Hematopoietic multipotent progenitor cell treated with erythropoietin and hydrocortisone succinate and interleukin-3 and kit ligand, for 17 days (in vitro differentiated cells): Measurements from ENCODE around the gene HMGN4.

Experiments used
- DNase-seq: peaks from one replicate; pipeline ENCODE4 v3.0.0-alpha.2; 2015; ENCODE audit warnings: low spot score

Gene HMGN4

DNA sequence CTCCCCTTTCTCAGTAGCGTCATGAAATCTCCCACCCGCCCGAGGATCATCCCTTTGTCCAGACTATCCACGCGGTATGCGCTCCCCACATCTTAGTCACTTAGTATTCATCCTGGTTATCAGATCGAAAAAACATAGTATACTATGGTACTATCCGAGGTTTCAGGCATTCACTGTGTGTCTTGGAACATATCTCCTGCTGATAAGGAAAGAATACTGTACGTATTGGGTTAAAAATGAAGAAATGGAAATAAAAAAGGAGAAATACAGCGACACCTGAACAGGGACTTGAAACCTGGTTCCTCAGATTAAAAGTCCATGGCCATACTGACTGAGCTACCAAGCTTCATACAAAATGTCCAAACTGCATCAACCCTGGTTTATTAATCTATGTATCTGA is 14.0 kb downstream of the HMGN4 start:
- DNase-seq: no peak

DNA sequence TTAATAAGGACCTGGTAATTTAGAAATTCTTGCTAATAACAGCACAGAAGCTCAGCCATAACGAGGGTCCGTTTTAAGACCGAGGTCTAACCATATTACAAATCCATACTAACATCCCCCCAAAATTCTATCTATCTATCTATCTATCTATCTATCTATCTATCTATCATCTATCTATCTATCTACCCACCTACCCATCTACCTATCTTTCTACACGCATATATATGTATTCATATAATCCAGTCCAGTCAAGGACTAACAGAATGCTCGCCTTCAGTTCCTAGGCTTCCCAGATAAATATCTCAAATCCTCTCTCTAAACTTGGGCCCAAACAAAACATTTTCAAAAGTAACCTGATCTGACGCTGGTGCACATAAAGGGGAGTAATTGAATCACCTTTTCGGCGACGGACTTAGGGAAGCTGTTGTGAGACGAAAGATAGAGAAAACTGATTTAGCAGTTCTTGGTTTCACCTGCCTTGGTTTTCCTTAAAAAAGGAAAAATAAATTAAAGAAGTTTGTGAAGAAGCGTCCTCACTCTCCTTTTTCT is 14.5 kb downstream of the HMGN4 start:
- no peak for DNase-seq

DNA sequence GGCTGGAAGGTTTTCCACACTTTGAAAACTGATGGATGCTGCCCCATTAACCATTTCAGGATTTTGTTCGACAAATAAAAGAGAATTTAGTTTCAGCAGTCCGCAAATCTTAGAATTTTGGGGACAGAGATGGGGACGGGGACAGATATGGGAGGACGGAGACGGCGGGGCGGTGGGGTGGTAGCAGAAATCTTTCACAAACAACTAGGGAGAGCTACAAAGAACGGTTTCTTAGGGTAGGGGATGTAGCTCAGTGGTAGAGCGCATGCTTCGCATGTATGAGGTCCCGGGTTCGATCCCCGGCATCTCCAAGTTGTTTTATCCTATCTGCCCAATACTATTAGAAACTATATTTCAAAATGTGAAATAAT is 15.1 kb downstream of the HMGN4 start:
- DNase-seq: peak; percentile 93

DNA sequence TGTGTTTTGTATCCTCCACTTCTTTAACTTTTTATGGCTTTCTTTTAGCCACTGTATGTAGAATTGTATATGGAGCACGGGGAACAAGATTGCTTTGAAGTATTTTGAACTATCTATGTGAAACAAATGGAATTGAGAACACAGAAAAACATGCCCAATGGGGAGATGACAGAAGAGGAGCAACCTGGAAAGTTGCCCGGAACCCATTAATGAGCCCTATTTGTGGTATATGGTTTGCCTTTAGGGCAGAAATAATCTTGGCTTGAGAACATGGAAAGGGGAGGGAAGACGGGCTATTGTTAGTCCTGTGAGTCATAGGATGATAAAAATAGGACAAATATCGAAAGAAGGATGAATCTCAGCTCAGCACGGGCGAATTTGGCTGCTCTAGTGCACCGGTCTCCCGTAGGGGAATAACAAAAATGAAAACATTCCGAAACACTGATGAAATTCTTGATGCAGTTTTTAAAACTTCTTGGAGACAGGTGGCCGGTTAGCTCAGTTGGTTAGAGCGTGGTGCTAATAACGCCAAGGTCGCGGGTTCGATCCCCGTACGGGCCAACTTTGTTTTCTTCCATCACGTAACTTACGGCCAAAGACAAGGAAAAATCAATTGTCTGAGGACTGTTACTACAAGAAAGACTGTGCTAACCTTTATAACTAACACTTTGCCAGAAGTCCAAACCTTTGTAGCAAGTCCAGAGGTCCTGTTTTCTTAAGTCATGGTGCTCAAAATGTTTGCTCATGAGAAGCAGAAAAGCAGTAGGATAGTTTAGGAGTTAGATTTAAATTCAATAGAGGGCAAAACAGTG is 15.7 kb downstream of the HMGN4 start:
- DNase-seq: peak; percentile 94

DNA sequence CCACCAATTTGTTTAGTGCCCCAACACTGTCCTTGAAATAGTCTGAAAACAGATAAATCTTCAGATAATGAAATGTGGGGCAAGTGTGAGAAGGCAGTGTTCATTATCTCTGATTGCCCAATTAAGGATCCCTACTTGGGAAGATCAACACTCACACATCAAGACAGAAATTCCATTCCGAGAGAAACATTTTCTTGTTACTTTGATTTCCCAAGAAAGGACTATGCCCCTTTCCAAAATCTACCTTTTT is 16.2 kb downstream of the HMGN4 start:
- DNase-seq: no peak

DNA sequence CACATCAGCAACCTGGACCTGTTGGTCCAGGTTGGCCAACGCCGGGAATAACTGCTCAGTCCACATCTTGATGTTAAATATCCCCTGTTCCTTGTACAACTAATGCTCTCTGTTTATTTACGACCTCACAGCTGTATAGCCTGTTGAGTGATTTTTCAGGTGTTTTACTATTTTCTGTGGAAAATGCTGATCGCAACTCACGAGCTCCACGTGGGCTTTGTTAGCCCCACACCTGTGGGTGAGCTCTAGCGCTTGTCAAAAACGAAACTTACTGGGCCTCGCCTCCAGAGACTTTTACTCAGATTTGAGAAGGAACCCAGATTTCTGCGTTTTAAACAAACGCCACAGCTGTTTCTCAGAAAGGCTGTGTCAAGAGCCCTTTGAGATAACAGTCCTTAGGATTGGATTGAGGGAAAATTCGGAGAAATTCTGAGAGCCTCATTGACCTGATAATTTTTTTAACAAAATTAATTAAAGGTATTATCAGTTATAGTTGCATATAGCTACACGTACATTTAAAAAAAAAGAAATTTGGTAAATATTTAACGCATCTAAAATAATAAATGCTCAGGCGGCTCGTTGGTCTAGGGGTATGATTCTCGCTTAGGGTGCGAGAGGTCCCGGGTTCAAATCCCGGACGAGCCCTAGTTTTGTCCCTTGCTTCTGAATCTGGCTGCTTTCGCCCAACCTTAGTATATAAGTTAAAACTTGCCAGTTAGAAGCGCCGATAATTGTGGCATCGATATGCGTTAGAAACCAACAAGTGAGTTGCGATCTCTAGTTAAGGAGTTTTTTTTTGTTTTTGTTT is 16.7 kb downstream of the HMGN4 start:
- peak; percentile 86 for DNase-seq

DNA sequence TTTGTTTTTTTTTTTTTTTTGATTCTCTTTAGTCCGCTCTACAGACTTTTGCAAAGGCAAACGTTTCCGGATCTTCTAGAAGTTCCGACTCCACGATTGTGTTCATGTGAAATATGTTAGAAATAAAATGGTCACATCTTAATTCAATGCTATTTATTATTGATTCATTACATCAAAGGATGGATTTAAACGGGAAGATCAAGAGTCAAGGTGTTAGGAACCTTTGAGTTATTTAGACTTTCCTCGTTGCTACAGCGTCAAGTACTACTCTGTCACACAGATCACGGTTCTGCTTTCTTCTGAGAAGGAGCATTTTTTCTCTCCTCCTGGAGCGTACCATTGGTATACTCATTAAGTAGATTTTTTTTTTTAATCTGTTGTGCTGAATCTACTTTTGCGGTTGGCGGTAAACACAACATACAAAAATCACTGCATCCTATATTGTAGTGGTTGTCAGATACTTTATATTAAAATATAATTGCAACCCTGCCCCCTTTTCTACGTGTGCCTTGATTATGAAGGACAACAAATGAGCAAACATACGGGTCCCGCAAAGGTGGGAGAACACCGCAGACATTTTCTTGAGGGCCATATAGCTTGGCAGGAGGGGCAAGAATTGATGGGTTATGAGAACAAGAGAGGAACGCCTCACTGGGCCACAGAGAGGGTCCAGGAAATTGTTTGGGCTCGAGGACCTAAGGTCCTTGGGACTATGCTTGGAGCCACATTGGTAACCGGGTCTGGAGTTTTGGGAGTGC is 17.5 kb downstream of the HMGN4 start:
- DNase-seq: no peak

DNA sequence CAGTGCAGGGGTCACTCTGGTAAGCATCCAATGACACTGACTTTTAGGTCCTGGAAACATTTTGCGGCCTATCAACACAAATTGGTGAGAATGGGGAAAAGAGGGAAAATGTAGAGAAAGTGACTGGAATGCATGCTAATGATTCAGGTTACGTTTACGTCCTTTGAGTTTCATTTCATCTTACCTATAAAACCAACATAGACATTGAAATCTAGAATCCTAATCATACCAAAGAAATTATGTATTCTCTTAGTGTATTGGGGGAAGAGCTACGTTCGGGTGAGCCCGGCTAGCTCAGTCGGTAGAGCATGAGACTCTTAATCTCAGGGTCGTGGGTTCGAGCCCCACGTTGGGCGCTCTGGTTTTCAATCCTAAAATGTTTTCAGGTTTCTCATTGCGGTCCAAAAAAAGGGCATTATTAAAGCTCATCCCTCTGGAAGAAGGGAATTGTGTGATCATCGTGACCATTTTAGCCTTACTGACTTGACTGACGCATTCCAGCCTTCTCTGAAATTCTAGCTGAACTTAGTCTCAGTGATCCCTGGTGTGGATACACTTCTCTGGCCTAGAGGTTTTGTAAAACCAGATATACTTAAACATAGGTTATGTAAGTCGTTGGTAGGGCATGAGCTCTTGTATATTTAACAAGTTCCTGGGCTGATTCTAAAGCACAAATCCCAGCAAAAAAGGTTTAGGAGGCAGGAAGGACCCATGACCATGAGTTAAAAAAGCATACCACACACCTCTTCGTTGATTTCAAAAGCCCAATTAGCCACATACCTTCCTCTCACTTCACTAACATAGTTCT is 18.3 kb downstream of the HMGN4 start:
- peak; percentile 66 for DNase-seq

DNA sequence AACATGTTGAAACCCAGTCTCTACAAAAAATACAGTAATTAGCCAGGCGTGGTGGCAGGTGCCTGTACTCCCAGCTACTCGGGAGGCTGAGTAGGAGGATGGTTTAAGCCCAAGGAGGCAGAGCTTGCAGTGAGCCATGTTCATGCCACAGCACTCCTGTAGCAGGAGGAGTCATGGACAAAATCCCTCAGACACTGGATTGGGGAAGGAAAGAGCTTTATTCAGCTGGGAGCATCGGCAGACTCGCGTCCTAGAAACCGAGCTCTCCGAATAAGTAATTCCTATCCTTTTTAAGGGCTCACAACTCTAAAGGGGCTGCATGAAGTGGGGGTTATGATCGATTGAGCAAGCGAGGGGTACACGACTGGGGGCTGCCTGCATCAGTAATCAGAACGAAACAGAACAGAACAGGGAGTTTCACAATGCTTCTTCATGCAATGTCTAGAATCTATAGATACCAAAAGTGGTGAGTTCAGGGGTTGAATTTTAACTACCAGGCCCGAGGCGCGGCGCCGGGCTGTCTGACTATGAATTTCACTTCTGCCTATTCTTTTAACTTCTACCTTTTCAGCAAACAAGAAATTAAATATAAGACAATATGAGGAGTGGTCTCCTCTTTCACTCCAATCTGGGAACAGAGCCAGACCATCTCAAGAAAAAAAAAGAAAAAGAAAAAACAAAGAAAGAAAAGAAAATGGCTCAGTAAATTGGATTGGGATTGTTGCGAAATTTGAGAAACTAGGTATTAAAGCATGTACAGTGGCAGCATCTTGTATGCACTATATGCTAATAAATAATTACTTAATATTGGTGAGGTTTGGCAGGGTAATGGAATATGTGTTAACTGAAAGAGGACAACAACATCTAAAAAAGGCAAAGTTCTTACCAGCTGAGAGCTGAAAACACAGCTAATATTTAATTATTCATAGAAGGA is 23.6 kb downstream of the HMGN4 start:
- no peak for DNase-seq

DNA sequence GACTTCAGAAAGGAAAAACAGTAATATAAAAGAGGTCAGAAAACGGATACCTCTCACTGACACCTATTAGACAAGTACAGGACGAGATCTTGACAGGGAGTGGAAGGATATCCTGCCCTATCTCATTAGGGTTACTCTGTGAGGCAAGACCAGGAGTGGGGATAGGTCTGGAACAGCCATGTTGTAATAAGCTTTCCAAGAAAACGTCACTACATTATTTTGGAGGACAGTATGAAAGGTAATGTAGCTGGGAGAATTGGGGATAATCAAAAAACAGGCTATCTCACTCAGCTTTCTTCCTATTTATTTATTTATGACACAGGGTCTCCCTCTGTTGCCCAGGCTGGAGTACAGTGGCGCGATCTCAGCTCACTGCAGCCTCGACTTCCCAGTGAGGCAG is 25.3 kb downstream of the HMGN4 start:
- no peak for DNase-seq

DNA sequence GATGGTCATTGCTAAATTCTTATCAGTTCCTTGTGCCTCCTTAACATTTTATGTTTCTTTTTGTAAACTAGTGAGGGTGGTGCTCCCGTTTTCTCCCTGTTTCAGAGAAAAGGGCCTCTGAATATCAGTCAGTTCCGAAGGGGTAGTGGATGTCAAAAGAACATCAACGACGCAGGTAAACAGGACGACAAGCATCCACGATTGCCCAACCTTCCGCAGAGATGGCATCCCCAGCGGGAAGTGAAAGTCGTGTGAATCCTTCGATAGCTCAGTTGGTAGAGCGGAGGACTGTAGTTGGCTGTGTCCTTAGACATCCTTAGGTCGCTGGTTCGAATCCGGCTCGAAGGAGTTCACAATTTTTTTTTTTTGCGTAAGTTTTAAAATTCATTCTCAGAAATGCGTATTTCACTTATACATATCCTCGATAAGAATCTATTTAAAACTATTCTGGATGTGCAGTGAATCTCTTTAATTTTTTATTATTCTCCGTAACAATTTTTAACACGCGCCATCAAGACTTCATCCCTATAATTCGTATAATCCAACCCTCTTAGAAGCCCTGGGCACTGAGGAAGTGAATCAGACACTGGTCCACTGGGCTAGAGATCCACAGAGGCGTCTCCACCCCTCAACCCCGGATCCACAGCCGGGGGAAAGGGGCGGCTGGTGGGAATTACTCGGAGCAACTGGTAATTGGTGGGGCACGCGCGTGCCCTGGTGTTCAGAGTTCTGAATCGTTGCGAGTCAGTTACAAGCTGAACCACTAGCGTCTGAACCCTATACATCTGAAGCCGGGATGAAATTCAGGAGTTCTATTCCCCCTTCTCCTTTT is 30.7 kb downstream of the HMGN4 start:
- DNase-seq: peak; percentile 95

DNA sequence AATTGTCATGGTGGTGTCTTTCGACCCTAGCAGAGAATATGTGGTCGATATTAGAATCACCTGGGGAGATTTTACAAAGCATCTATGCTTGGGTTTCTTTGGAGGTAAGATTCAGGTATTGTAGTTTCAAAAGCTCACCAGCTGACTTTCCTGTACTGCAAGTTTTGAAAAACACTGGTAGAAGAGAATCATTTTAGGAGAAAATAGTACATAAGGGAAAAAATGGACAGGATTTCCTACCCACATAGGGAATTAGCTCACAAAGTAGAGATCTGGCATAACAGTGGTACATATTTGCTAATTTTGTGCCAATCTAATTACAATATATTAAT is 31.2 kb downstream of the HMGN4 start:
- DNase-seq: no peak

DNA sequence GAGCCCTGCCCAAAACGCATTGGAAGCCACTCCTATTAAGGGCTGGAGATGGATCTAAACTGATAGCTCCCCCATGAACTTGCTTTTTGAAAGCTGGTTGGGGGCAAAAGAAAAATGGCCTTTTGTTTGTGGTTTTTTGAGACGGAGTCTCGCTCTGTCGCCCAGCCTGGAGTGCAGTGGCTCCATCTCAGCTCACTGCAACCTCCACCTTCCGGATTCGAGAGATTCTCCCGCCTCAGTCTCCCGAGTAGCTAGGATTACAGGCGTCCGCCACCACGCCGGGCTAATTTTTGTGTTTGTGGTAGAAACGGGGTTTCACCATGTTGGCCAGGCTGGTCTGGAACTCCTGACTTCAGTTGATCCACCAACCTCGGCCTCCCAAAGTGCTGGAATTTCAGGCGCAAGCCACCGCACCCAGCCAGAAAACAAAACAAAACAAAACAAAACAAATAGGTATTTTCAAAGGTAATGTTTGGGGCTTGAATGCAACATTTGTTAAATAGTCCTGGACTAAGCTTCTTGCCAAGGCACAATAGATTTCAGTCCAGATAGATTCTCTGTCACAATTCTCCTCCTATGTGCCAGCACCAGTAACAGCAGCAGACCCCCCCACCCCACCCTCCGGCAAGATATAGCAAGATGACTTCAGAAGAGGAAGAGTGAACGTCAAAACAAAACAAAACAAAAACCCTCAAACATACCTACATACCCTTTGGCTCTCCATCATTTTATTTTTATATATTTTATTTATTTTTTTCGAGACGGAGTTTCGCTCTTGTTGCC is 32.1 kb downstream of the HMGN4 start:
- DNase-seq: no peak

DNA sequence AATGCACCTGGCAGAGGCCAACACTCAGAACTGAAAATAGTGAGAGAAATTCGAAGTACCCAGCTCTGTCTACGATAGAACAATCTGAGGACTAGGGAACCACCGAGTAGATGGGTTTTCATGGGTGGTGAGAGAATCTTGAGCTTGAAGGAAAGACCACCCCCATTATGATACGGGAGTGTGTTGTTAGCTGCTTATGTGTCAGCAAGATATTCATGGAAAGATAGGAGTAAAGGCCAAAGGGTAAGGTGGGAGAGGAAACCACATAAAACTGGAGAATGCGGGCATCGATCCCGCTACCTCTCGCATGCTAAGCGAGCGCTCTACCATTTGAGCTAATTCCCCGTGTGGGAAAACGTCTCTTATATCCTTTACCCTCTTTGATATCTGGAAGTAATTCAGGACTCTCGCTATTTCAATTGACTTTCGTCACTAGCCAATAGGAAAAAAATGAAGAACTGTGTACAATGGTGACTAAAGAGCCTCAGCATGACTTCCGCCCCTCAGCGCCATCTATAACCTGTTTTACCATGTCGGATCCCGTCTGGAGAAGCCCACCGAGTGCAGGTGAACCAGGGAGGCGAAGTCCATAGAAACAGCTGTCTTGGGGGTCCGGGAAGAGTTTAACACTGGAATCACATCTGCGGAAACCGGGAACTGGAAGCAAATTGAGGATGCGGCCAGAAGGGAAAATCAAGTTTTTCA is 33.6 kb downstream of the HMGN4 start:
- peak; percentile 73 for DNase-seq

DNA sequence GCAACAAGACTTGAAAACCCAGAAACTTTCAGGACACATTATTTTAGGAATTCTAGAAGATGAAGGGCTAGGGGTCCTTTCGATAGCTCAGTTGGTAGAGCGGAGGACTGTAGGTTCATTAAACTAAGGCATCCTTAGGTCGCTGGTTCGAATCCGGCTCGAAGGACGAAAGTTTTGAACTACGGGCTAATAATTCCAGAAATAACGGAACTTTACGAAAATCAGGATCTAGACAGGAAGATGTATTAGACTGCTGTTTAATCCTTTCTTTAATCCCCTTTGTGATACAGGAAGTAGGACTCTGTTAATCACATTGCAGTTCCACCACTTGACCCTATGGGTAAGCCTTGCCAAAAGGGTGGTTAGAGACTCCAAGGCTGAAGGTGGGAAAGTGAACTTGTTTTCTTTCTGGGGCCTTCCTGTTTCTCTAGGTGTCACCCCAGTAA is 37.4 kb downstream of the HMGN4 start:
- DNase-seq: no peak

DNA sequence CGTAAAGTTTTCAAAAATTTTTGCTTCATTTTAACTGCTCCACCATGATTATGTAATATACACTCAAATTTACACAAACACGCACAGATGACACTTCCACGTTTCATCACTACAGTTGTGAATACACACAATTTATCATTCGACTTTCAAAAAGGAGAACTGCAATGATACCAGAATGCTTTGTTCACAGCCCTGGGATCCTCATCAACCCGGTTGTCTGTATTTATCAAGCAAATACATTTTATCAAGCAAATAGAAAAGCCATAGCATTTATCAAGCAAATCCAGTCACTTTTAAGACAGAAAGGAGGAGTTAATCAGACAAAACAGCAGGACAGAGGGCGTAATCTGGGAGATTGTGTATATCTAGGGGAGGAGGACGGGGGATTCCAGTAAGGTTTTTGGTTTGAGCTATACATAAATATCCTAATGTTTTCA is 38.3 kb downstream of the HMGN4 start:
- no peak for DNase-seq

DNA sequence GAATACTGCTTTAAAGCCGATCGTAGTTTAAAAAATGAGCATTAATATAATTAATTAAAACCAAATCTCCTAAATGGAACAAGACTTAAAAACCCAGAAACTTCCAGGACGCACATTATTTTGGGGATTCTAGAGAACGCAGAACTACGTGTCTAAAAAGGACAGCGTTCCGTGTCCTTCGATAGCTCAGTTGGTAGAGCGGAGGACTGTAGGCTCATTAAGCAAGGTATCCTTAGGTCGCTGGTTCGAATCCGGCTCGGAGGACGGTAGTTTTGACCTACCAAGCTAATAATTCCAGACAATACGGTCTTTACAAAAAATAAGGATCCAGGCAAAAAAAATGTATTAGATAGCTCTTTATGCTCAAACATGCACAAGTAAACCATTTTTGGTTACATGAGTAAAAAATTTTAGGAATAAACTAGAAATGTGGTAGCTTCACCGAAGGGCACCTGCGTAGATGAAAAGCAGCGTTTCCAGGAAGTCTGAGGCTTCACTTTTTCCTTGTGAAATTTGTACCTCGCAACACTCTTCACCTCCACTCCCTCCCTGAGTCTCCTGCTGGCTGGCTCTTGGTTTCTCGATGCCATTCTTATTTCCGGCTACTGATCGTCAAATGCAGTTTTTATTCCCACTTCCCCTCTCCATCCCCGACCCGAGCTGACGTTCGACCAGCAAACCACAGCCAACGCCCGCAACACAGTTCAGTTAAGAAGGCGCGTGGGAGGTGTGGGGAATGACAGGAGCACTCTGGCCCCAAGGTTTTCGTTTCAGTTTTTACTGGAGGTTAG is 39.0 kb downstream of the HMGN4 start:
- peak; percentile 54 for DNase-seq

DNA sequence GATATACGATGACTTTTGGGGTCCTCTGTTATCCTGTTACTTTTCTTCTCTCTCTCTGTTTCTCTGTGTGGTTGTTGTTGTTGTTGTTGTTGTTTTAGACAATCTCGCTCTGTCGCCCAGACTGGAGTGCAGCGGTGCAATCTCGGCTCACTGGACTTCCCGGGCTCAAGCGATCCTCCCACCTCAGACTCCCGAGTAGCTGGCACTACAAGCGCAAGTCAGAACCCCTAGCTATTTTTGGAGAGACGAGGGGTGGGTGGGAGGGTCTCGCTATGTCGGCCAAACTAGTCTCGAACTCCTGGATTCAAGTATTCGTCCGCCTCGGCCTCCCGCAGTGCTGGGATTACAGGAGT is 39.5 kb downstream of the HMGN4 start:
- no peak for DNase-seq
